ENCODE measurements around the gene SLC17A9.

SLC17A9 gene

DNA sequence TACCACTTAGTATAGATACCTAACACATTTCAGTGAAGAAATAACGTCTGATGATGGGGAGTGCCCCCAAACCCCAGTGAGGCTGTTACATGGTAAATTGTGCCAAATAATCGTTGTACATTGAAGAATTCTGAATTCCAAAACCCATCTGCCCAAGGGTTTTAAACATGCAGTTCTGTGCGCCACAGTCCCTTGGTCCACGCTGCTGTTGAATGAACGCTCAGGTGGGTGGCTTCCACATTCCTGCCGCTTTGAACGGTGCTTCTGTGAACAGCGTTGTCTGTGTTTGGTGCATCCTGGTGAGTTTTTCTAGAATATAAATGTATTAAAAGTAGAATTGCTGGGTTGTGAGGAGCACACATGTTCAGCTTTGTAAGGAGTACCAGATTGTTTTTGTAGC lies 11.6 kb upstream of the SLC17A9 start:
- DNase-seq, result no peak

DNA sequence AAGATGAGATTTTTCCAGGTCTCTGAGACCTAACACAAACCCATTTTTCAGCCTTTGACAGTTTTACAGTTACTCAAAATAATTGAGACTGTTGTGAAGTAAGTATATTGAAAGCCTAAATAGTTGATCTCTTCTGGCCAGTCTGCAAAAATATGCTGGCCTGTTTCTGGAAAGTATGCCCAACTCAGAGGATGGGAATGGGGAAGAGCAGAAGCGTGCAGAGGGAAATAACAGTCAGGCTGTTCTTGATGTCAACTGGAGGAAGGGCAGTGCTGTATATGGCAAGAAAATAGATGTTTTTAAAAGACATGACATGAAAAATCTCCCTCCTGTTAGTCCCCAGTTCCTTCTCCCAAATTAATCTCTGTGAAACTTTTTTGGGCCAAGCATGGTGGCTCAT lies 10.7 kb upstream of the SLC17A9 start:
- DNase-seq, result no peak

DNA sequence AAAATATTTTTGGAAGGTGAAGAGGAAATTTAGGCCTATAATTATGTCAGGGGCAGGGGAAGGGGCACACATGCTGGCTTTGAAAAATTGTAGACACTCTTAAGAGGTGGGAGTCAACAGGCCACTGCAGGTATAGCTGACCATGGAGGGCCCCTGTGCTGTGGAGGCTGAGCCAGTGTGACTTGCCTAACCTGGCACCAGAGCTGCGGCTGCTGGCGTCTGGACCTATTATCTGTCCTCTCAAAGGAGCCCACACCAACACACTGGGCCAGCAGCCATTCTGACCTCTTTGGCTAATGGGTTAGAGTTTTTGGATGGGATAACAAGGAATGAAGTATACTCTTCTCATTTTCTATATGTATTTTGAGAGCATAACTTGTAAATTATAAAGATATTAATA lies 10.1 kb upstream of the SLC17A9 start:
- DNase-seq, result no peak

DNA sequence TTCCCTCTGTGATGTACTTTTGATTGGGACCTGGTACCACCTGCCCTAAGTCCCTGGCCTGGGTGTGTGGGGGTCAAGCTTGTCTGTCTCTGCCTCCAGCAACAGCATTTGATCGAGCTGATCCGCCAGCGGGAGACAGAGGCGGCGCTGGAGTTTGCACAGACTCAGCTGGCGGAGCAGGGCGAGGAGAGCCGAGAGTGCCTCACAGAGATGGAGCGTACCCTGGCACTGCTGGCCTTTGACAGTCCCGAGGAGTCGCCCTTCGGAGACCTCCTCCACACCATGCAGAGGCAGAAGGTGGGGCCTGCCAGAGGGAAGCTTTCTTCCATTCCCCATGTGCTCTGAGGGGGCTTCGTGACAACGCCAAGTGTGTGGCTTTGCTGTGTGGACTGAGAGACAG lies 9.1 kb upstream of the SLC17A9 start:
- no peak for DNase-seq

DNA sequence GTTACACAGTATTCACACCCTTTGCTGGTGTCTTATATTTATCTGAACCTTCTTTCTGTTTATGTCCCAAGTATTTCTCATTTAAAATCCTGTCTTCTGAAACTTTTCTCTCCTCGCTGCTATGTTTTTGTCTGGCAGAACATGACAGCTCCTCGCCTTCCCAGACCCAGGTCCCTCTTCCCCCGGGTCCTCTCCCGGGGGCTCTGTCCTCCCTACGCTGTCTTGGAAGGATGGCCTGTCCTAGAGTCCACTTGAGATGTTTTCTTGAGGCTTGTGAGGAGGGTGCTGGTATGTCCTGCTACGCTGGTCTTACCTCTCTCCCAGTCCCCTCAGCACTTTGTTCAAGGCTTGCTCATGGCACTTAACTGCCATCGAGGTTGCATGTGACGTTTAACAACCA lies 8.3 kb upstream of the SLC17A9 start:
- no peak for DNase-seq

DNA sequence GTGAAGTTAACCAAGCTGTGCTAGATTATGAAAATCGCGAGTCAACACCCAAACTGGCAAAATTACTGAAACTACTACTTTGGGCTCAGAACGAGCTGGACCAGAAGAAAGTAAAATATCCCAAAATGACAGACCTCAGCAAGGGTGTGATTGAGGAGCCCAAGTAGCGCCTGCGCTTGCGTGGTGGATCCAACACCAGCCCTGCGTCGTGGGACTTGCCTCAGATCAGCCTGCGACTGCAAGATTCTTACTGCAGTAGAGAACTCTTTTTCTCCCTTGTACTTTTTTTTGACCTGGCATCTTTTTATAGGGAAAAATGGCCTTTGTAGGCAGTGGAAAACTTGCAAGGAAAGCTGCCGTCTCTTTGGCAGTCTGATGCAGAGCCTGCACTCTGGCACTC lies 7.8 kb upstream of the SLC17A9 start:
- DNase-seq, result no peak

DNA sequence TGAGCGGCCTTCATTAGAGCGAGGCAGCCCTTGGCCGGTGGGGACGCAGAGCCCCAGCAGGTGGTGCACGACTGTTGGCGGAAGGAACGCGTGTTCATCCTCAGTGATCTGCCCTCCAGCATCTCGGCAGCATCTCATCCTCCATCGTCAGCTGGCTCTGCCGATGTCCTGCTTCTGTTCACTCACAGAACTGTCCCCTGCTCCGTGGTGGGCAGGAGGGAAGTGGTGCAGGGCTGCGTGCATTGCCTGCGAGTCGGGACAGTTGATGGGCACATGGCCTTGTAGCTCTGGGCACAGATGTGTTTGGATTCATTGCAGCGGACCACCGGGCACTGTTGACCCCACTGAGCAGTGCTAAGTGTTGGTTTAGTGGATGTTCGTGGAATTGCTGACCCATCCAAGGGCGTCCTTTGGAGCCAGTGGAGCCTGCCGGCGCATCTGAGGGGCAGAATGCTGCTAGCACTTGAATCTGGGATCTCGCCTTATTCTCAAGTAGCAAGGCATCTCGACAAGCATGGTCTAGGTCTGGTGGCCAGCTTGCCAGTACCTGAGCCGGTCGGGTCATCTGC lies 6.7 kb upstream of the SLC17A9 start:
- no peak for DNase-seq

DNA sequence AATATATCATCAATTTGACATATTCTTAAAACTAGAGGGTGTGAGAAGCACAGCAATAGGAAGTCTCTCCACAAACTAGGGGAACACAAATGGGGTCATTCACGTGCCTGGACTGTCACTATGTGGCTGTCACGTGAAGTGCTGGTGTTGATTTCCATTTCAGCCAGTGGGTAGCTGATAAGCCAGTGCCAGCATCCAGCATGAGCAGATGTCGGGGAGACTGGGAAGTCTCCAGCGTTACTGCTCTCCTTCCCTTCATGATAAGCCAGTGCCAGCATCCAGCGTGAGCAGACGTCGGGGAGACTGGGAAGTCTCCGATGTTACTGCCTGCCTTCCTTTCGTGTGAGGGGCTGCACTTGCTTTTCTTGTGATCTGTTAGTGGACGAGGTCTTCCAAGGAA lies 5.6 kb upstream of the SLC17A9 start:
- no peak for DNase-seq

DNA sequence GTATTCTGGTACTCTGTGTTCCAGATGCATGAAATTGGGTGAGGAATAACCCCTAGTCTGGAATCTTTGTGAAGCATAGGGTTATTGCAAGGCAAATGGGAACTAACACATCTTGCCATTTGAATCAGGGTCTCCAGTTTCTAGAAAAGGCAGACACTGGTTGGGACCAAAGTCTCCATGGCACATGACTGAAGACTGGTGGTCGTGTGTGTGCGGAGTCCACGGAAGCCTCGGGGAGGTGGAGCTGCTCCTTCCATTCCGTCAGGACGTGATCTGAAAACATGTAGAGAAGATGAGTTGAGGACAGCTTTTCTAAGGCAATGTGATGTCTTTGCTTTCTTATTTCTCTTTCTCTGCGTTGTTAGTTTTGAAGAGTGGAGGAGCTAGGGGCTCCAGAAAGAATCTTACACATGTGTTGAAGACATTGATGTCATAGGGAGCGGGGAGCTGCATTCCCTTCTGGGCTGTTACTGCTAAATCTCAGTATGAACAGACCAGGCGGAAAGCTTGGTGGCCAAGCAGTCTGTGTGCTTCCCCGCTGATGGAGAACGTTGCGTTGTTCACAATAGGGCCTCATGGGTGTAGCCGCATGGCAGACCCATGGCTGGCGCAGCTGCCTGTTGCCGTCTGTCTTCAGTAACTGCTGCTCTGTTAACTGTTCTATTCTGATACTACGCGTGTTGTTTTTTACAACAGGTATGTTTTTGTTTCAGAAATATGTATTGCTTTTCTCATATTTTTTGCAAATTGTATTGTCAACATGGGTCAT lies 4.8 kb upstream of the SLC17A9 start:
- no peak for DNase-seq

DNA sequence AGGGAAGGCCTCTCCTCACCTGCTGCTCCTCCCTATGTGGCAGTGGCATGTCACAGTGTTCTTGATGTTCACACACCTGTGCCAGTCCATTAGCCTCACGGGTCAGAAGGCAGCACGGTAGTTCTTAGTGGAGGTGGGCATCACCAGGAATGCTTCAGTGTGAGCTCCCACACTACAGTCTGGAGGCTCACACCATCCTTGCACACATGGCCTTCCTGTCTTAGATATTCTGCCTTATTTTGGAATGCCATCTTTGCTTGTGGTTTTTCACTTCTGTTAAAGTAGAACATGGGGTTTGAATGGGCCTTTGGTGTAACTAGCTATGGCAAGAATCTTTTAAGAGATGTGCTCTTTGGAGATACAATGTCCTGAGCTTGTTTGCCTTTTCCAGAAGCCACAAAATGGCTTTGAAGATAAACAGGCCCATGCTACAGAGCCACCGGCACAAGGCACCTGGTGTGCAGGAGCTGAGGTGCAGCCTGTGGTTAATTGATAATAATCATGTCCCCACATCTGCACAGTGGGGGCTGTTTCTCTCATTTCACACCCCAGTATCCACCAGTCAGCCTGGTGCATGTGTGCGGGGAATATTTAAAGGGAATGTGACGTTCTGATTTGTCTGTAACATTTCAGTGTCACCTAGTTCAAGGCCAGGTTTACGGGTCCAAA lies 3.2 kb upstream of the SLC17A9 start:
- DNase-seq, result no peak

DNA sequence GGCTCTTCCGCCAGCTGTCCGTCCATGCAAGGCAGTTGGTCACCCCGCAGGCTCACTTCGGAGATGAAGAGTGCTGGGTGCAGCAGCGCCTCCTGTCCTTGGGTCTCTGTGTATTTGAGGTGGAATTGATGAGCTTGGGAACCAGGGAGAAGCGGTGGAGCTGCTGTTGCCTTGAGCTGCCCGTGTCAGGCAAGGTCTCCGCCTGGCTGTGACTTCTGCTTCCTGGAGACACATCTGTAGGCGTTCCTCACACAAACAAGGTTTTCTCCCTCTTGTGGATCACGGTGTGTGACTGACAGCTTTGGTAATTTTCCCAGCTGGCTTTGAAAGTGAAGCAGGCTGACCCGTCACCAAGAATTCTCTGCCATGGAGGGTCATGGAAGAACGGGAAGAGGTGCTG lies 2.5 kb upstream of the SLC17A9 start:
- DNase-seq, result no peak

DNA sequence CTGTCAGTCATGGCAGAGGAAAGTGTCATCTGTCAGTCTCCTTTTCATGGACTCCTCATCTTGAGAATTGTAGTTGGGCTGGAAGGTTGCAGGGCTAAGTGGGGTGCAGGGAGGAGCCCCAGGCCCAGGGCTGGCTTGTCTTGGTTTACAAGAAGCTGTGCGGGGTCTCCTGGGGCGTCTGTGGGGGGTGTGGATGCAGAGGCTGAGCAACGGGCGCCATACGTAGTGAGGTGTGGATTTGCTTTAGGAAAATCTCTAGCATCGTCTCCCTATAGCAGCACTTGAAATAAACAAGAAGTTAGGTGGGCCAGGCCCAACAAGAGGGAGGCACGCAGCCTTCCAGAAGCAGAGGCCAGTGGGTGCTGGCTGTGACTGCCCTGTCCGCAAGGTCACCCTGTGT lies 1.8 kb upstream of the SLC17A9 start:
- no peak for DNase-seq

DNA sequence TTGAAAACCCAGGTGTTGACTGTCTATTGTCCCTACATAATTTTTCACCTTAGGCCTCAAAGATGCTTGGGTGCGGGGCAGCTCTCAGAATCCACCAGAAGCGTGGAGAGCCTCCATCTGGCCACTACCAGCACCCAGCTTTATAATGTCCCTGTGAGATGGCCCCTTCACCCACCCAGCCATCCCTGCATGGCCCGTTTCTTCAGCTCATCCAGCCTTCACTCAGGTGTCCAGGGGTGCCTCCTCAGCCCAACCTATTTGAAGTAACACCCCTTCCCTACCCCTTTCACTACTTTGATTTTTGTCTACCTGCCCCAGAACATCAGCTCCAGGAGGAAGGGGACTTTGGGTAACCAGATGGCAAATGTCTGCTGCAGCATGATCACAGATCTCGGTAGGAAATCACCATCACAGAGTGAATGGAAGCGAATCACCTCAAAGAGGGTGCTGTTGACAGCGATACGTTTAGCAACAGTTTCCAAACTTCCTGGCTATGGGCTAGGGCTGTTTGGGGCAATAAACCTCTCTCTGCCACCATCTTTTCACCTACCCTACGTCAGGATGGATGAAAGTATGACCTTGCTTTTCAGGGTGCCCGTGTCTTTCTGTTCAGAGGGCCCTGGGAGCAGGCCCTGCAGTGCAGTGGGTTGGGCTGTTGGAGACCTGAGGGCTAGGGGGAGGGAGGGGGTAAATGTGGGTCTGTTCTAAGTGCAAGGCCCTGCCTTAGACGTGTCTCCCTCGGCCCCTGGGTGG lies 1.2 kb upstream of the SLC17A9 start:
- DNase-seq, result no peak

DNA sequence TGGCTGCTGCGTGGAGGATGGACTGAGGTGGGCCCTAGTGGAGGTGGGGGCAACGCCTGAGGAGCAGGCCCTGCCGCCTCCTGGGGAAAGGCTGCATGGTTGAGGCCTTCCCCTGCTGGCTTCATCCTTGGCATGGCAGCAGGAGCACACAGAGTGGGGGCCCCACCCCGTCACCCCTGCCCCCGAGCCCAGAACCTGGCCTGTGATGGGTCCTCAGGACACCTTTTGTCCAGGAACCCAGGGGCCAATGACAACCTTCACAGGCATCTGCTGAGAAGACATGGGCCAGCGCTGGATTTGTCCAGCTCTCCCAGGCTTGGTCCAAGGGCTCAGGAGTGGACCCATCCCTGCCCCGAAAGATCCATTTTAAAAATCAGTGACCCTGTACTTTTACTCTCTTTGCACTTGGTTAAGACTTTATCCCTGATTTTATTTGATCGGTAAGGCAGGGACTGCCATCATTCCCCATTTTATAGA lies 575 bp upstream of the SLC17A9 start:
- DNase-seq, result no peak

DNA sequence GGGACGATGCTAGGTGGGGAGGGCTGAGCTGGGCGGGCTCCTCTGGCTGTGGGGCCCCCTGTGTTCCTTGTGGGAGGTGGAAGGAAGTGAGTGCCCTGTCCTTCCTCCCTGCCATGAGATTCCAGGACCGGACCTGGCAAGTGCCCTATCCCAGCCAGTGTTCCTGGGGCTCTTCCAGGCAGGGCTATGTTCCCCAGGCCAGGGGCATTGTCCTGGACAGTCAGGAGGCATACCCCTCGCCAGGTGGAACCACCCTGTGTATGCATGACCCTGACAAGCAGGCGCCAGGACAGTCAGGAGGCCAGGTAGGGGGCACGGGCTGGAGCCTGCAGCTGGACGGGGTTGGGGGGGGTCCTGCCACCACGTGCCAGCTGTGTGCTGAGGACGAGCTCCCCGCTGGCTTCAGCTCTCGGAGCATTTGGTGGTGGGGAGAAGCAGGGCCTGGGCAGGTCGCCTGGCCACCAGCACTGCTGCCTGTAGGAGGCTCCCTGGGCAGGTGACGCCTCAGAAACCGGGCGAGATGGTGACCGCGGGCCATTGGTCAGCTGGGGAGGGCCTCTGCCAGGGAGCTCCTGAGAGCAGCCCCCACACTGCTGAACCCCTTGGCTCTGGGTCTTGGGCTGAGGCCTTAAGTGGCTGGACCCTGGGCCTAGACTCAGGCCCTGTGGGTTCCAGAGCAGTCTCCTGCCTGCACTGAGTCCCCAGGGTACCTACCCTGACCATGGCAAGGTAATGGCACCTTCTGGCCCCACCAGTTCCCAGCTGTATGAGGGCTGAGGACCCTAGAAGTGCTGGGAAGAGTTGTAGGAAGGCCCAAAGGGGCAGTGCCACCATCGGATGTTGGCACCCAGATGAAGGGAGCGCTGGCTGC lies 694 bp downstream of the SLC17A9 start:
- peak; percentile 37 to 39 for DNase-seq

DNA sequence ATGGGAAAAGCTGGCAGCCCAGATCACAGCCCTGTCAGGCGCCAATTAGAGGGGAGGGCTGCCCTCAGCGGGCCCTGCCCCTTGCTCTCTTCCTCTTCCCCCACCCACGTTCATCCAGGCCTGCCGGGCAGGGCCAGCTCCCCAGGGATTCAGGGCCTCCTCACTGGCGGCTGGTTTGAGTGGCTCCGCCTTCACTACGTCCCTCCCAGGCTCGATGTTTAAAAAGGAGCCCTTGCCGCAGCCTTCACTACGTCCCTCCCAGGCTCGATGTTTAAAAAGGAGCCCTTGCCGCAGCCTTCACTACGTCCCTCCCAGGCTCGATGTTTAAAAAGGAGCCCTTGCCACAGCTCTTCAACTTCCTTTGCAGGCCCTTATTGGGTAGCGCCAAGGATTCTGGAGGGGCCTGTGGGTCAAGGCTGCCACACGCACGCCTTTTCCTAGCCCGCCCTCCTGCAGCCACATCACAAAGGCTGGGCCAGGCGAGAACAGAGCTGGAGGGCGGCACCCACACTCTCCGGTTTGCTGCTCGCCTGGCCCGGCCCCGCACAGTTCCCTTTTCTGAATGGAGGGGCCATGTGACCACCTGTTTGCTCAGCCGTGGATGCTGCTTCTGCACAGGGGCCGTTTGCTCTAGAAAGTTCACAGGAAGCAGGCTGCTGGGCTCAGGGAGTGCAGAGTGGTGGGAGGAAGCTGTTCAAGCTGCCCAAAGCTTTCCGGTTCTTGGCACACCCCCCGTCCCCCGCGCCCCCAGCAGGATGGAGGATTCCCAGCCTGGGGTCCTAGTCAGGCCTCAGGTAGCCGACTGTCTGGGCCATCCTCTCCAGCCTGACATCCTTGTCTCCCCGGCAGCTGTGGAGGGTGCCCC lies 1.6 kb downstream of the SLC17A9 start:
- peak; percentile 67 to 69 for DNase-seq

DNA sequence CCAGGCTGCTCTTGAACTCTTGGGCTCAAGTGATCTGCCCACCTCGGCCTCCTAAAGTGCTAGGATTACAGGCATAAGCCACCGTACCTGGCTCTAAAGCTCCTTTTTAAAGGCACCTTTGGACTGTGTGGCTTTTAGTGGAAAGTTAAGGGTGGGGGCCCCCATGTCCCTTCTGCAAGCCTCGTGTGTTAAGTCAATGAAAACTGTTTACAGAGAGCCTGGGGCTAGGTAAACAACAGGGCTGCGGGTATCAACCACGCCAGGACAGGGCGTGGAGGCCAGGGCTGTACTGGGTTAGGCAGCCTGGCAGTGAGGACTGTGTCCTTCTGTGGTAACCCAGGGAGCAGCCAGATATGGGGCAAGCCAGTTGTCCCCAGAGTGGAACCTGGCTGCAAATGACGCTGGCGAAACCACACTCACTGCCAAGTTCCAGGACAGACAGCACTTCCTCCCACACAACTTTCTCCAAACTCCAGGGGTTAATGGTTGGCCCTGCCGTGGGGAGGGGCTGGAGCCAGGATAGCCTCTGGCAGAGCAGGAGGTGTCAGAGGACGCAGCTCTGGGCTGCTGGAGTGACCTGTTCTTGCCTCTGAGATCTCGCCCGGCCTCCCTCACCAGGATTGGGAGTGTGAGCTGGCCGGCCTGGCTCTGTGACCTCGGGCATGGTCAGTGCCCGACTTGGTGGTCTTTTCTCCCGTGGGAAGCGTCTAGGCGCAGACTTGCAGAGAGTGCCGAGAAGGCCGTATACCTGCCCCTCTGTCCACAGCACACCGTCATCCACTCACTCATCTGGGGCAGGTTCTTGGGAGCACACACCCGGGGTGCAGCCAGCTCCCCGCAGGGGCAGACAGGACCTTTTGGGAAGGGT lies 3.2 kb downstream of the SLC17A9 start:
- DNase-seq, result no peak

DNA sequence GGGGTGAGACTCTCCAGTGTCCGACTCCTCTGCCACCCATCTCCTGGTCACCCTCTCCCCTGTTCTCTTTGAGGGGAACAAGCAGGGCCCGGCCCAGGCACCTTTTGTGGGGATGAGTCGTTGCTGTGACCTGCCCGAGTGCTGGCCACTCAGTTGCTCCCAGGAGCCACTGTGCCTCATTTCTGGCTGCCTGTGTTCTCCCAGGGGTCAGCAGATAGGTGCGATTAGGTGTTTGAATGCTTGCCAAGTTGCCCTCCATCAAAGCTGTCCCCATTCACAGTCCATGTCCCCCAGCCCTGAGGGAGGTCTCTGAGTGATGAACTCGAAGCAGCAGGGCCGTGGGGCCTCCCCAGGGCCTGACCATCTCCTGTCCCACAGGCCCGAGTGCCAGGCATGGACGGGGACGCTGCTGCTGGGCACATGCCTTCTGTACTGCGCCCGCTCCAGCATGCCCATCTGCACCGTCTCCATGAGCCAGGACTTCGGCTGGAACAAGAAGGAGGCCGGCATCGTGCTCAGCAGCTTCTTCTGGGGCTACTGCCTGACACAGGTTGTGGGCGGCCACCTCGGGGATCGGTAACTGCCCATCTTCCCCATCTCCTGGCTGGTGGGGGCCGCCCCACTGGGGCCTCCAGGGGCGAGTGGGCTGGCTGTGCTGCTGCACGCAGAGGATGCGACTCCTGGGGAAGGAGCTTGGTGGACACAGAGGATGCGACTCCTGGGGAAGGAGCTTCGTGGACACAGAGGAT lies 4.1 kb downstream of the SLC17A9 start:
- DNase-seq, result no peak
